Activated gamma-delta T cell (primary cell): Measurements from ENCODE around the gene SYNGR3.
A peak's percentile ranks its signal among the peaks of the same experiment; 100 is the strongest.

Experiments
- DNase-seq: peaks from one replicate; lab custom pipeline; 2025; lab: John Stamatoyannopoulos, UW

Gene SYNGR3

GRCh38 chr16:1992704-1993317 is 3.0 kb downstream of the SYNGR3 start:
- DNase-seq = no peak

DNA sequence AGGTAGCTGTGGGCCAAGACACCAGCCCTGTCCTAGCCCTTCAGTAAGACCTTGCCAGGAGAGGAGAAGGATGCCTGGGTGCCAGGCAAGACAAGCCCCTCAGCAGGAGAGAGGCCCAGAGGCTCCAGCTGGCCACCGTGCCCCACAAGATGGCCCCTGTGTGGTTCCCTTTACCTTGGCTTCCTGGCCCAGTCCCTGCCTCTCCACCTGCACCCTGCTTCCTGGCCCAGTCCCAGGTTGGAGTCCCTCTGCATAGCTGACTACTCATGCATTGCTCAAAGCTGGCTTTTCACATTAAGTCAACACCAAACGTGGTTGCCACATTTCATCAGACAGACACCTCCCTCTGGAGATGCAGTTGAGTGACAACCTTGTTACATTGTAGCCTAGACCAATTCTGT is 4.0 kb downstream of the SYNGR3 start:
- DNase-seq = no peak

DNA sequence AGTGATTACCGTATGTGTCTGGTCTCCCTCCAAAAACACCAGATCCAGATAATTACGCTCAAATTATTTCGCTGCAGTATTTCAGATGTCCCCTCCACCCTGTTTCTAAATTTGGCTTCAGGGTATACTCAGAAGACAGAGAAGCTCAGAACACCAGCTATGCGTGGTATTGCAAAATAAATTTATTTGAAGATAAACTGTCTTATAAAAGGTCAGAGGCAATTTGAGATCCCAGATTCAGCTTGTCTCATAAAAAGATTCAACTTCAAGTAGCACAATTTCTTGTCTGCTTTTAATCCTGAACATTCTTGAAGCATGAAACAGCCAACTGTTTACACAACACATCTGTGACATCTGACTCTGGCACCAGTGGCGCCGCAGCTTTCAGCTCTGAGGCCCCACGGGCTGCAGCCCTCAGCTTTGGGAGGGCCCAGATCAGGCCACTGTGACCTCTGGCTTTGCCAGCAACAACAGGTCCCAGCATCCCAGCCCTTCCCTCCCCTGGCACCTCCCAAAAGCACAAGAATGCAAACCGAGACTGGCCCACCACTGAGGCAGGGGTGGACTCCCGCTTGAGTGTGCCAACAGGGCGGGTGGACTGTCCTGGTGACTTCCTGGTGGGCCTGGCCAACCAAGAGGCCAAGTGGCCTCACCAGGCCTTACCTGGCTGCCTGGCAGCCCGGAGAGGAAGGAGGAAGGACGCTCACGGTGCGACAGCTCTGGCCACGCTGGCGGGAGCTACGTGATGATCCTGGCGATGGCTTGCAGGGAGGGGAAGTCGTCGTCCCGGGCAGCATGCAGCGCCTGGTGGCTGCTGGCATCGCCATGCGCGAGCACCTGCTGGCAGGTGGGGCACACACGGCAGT is 8.0 kb downstream of the SYNGR3 start:
- no peak for DNase-seq

GRCh38 chr16:1998360-1998835 is 8.6 kb downstream of the SYNGR3 start:
- DNase-seq = no peak

GRCh38 chr16:1998852-1999801 is 9.4 kb downstream of the SYNGR3 start:
- DNase-seq = no peak

GRCh38 chr16:1999866-2000514 is 10.2 kb downstream of the SYNGR3 start:
- no peak for DNase-seq

- no peak for DNase-seq
Measured at GRCh38 chr16:2001035-2001434, 11.3 kb downstream of the SYNGR3 start.

DNA sequence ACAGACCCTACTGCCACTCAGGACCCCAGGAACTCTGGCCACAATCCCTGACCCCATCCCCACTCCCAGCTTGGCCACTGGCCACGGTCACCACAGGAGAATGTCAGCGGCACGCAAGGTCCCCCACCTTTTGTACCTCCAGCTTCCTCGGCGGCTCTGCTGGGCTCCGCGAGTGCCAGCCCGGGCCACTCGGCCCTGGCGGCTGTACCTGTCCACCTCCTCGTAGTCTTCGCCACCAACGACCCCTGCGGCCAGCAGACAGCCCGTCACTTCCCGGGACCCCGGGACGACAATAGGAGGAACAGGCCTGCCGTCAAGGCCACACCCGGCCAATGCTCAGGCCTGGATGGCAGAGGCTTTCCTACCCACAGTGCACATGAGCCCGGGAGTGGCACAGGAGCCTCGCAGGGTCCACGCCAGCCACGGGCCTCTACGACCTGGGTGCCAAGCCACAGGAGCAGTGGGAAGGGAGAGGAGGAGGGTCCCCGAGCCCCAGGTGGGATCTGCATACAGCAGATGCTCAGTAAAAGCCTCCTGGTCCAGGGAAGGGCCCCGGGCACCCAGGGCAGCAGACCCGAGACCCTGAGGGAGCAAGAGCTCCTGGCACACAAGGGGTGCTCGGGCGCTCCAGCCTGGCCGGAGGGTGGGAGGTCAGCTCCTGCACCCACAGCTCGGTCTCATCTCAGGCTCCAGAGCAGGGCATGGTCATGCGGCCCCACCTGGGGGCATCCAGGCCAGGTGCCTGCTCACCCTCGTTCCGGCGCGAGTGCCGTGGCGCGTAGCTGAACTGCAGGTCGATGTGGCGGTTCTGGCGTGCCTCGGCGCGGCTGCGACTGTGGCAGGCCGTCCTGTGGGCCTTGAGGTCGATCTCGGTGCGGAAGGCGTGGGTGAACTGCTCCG is 11.9 kb downstream of the SYNGR3 start:
- no peak for DNase-seq

DNA sequence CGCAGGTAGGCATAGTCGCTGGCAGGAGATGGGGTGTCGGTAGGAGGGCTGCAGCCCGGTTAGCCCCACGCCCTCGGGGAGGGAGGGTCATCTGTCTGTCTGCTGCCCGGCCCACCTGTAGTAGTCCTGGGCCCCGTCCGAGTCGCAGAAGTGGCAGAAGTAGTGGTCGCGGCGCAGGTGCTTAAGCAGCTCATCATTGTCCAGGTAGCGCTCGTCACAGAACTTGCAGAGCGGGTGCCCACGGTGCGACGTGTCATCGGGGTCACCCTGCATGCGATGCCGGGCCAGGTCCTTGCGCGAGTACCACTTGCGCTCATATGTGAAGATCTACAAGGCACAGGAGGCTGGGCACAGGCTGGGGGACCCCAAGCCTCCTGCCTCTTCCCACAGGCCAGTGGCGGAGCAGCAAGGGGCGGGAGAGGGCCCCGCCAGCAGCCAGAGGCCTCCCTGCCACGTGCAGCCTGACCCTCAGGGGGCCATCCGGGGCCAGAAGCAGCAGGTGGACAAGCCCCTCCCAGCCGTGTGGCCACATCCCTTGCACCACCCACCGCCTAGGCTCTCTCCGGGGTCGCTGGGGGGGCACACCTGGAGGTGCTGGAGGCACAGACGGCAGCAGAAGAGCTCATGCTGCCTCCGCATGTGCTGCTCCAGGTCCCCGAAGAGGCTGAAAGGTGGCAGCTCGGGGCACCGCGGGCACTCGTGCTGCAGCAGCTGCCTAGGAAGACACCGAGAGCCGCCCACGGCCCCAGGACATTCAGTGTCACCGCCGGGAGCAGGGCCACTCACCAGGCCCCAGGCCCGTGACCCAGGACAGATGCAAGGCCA is 12.8 kb downstream of the SYNGR3 start:
- DNase-seq = no peak

DNA sequence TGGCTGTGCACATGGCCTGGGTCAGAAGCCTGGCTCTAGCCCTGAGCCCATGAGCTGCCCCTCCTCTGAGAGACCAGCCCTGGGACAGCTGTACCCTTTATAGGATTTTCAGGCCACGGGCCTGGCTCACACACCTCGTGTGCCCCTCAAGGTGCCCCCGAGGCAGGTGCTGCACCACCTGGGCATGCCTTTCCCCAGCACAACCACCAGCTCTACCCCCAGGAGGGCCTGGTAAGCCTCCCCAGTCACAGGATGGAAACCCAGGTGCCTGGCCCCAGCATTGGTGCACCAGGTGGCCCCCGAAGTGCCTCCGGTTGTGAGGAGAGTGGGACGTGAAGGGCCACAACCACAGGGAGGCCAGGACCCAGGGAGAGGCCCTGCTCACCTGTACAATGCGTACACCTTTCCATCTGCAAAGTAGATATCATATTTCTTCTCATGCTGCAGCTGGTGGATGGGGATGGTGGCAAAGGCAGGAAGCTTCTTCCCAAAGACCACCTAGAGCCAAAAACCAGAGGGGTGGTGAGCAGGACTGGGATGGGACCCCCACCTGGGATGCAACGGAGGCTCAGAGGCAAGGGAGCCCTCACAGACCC is 13.6 kb downstream of the SYNGR3 start:
- DNase-seq = no peak

DNA sequence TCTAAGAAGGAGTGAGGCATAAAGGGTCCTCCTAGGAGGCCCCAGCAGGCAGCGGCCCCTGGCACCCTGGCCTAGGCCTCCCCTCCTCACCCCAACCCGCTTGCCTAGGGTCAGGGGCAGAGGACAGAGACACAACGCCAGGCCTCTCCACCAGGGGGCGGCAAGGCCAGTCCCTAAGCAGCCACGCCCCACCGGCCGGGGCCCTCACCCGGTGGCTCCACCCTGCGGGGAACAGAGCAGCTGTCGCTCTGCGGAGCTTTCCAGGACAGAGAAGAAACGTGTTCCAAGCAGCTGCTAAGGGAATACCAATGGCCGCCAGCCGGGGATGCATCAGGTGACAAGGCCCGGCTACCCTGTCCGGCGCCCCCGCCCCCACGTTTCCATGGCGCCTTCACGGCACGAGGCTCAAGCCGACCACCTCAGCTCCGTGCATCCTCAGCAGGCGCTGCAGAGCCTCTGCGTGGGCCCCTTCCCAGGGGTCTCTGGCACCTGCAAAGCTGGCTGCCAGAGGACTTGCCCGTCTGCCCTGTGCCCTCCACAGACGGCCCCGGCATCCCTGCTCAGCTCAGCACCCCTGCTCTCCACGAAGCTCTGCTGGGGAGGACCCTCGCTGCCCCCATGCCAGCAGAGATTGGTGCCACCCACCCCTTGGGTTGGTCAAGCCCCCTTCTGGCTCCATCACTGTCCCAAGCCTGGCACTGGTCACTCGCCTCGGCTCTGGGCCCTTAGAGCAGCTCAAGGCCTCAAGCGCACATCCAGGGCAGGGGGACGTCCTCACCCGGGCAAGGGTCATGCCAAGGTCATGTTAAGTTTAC is 14.3 kb downstream of the SYNGR3 start:
- DNase-seq = peak; percentile 62

DNA sequence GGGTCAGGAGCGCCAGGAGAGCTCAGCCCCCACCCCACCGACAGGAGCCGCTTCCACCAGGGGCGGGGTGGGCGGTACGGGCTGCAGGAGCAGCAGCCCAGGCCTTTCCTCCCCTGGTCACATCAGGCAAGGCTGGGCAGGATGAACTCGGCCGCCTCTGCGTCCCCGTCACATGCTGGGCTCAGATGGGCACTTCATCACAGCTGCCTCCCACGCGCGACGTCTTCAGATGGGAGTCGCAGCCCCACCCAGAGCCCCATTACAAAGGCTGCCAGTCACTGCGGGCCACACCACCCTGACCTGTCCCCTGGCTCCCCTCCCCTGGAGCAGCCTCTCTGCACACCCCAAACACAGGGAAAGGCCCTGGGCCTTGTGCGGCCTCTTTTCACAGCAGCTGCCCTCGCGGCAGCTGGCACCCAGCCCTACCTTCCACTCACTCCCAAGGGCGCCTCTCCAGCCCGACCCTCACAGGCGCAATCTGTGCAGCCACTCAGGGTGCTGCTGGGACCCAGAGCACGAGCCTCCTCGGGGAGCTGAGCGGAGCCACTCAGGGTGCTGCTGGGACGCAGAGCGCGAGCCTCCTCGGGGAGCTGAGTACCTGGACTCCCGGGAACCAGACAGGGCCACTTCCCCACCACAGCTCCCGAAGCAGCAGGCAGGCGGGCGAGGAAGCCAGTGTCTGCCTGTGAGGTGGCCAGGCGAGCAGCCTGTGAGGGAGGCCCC is 15.2 kb downstream of the SYNGR3 start:
- no peak for DNase-seq

DNA sequence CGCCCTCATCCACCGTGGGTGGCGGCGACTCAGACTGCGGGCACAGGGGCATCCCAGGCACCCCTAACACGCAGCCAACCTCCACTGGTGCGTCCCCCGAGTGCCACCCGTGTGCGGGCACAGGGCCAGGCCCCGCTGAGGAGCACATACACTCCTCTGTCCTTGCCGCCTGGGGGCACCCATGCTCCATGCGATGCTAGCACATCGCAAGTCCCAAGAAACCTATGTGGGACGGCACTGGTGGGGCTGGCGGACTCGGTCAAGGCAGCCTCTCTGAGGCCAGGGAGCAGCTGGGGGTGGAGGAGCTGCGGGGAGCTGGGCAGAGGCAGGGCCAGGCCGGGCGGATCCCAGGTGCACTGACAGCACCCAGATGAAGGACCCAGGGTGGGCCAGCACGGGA is 15.9 kb downstream of the SYNGR3 start:
- no peak for DNase-seq

GRCh38 chr16:2006317-2006716 is 16.5 kb downstream of the SYNGR3 start:
- no peak for DNase-seq

DNA sequence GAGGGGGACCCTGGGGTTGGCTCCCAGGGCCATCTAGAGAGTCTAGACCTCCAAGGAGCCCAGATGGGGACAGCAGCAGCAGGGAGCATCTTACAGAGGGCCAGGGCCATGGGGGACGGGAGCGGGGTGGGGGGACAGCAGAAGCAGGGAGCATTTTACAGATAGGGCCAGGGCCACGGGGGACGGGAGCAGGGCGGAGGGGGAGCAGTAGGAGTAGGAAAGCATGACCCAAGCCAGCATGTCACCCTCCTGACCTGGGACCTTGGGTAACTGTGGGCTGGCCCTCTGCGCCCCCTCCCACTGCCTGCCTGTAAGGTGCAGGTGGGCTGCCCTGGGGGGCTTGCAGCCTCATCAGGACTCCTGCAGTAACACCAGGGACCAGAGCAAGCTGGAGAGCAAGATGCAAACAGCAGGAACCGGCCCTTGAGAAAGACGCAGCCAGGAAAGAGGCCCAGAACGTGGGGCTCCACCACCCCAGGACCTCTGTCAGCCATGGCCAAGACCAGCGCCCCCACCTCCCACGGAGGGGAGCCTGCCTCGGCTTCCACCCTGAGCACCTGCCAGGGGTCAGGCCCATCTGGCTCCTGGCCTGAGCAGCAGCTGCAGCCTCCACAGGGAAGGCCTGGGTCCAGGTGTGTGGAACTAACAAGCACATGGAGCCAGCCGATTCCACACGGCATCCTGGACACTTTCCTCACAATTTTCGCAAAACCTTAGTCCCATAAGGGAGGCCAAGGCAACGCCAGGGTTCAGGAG is 17.5 kb downstream of the SYNGR3 start:
- DNase-seq = no peak

DNA sequence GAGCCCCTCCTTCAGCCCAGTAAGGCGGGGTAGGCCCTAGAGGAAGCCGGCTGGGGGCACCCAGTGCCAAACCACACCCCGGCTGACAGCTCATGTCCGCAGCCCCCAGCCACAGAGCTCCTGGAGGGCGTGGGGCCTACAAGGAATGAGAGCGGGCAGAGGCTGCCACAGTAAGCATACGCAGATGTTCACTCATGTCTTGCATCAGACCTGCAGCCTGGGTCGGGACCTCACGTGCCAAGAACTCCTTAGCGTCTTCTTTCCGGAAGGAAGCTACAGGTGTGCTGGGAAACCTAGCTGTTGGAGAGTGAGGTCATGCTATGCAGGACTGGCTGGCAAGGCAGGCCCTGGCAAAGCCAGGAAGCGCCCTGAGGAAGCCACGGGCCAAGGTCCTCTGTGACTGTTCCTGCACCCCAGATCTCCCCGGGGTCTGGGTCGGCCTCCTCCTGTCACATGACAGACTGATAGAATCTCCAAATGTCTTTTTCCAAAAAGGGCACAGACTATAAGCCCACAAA is 18.3 kb downstream of the SYNGR3 start:
- DNase-seq = no peak

GRCh38 chr16:2008631-2009163 is 18.9 kb downstream of the SYNGR3 start:
- DNase-seq = no peak
